Bronchial epithelial cell (primary cell): ENCODE measurements around the gene SLC35E3. TPM values are rescaled to one million over a fixed set of nuclear protein-coding genes. Genes with fewer than 3 reads are reported as not detected.

ENCODE experiments used
- DNase-seq: peaks from one replicate; pipeline ENCODE4 v3.0.0-alpha.2; 2010; ENCODE audit warnings: low read depth
- FAIRE-seq: peaks from 2 replicates; lab custom pipeline; 2011; peaks lifted over from hg19 to GRCh38; lab: Jason Lieb, UNC
- H3K27me3 ChIP-seq: 2 replicates; pipeline ENCODE4 v1.5.1; 2011; ENCODE audit warnings: low read length; ENCODE audit not compliant: control insufficient read depth, insufficient read depth
- H3K36me3 ChIP-seq: 2 replicates; pipeline ENCODE4 v1.5.1; 2011; ENCODE audit warnings: low read length; ENCODE audit not compliant: control insufficient read depth, insufficient read depth
- H3K4me3 ChIP-seq: 2 replicates; pipeline ENCODE4 v1.5.1; 2011; ENCODE audit warnings: mild to moderate bottlenecking, low read depth, low read length, control low read depth
- CTCF ChIP-seq: IDR thresholded peaks from 2 replicates; pipeline ENCODE4 v1.5.1; 2011; ENCODE audit warnings: mild to moderate bottlenecking, moderate library complexity, low read length, control low read depth, inconsistent platforms; ENCODE audit not compliant: insufficient read depth, severe bottlenecking
- total RNA-seq: library from RNA; depleted of rRNA; stranded (reverse); fragments of >200 nt; gene quantifications from 2 replicates; pipeline ENCODE4 v1.2.1, GENCODE V29; 2014

SLC35E3 gene
- total RNA-seq, 1 donor from 2014 or later, result 3.2 TPM

- no peak overlapping the region for H3K4me3 ChIP-seq
- FAIRE-seq, result no peak
- TF ChIP-seq CTCF, result no peak
- no peaks in the 10 kb centered on the region for H3K27me3 ChIP-seq
- no peak for DNase-seq
- peaks cover 20% of the 10 kb centered on the region for H3K36me3 ChIP-seq
Measured at GRCh38 chr12:68821357-68822188, 75.6 kb downstream of the SLC35E3 start.

- FAIRE-seq (no peak), DNase-seq (peak; percentile 27)
- no peak overlapping the region for H3K4me3 ChIP-seq
- no peak for TF ChIP-seq CTCF
- H3K36me3 ChIP-seq, result peaks cover 22% of the 10 kb centered on the region
- no peaks in the 10 kb centered on the region for H3K27me3 ChIP-seq
Measured at GRCh38 chr12:68823696-68824095, 77.7 kb downstream of the SLC35E3 start.

GRCh38 chr12:68824131-68824530, 78.2 kb downstream of the SLC35E3 start:
- Histone ChIP-seq H3K36me3 (peaks cover 23% of the 10 kb centered on the region), H3K27me3 (no peaks in the 10 kb centered on the region), H3K4me3 (no peak overlapping the region)
- DNase-seq (no peak), FAIRE-seq (no peak)
- no peak for TF ChIP-seq CTCF

- no peak for TF ChIP-seq CTCF
- Histone ChIP-seq H3K27me3 (no peaks in the 10 kb centered on the region), H3K36me3 (peaks cover 24% of the 10 kb centered on the region), H3K4me3 (no peak overlapping the region)
- FAIRE-seq (no peak), DNase-seq (no peak)
Measured at GRCh38 chr12:68824597-68825250, 78.7 kb downstream of the SLC35E3 start.

GRCh38 chr12:68825569-68826217, 79.7 kb downstream of the SLC35E3 start:
- H3K36me3 ChIP-seq, result peaks cover 23% of the 10 kb centered on the region
- FAIRE-seq, result no peak
- TF ChIP-seq CTCF, result no peak

More at GRCh38 chr12:68825569-68826217, 79.7 kb downstream of the SLC35E3 start:
- H3K27me3 ChIP-seq, result no peaks in the 10 kb centered on the region
- no peak for DNase-seq
- no peak overlapping the region for H3K4me3 ChIP-seq
